K562 (cell line): ENCODE data around the gene CENPX. TPM values are rescaled to one million over a fixed set of nuclear protein-coding genes. Genes with fewer than 3 reads are reported as not detected.

Experiments
- CREM ChIP-seq: IDR thresholded peaks from 2 replicates; pipeline ENCODE4 v1.6.1; 2014; ENCODE audit warnings: antibody characterized with exemption, low read depth
- DDX20 ChIP-seq: fragments of 450-650 bp; IDR thresholded peaks from 2 replicates; pipeline ENCODE4 v1.6.1; 2016; ENCODE audit warnings: missing genetic modification characterization, low read depth, mild to moderate bottlenecking, missing compliant biosample characterization, moderate library complexity
- E2F1 ChIP-seq: sonication (generic); formaldehyde crosslinking; IDR thresholded peaks from 2 replicates; pipeline ENCODE4 v1.8.1; 2023; ENCODE audit warnings: mild to moderate bottlenecking, missing genetic modification reagents, moderate library complexity
- FOXA3 ChIP-seq, 2 experiments: fragments of 450-650 bp in 1 of 2; sonication (generic) in 1 of 2; formaldehyde crosslinking; IDR thresholded peaks in 1 of 2; conservative IDR thresholded peaks in 1 of 2; 2 replicates each; pipeline versions ENCODE4 v1.4.0 to v1.8.0; 2020 to 2022; ENCODE audit warnings: mild to moderate bottlenecking in 2 of 2, missing genetic modification reagents in 1 of 2
- GABPA ChIP-seq: fragments of 200-800 bp; sonication (Bioruptor generic); conservative IDR thresholded peaks from 2 replicates; pipeline ENCODE4 v1.6.1; 2016; ENCODE audit warnings: low read depth, missing genetic modification characterization, missing compliant biosample characterization
- HDAC1 ChIP-seq, 2 experiments: fragments of 450-650 bp; IDR thresholded peaks; 2 replicates each; pipeline ENCODE4 v1.6.1; 2016 to 2017; ENCODE audit warnings: inconsistent platforms in 1 of 2, mild to moderate bottlenecking in 1 of 2, moderate library complexity in 1 of 2
- HDAC2 ChIP-seq: fragments of 450-650 bp; IDR thresholded peaks from 2 replicates; pipeline ENCODE4 v1.6.1; 2016; ENCODE audit warnings: mild to moderate bottlenecking
- MTA1 ChIP-seq: fragments of 450-650 bp; IDR thresholded peaks from 2 replicates; pipeline ENCODE4 v1.6.1; 2017; ENCODE audit warnings: borderline replicate concordance
- MYC ChIP-seq, 2 experiments: fragments of 250-450 bp in 1 of 2; sonication (Bioruptor Pico) in 1 of 2; IDR thresholded peaks; 2 replicates each; pipeline versions ENCODE4 v1.5.1 to v1.6.1; 2012 to 2021; ENCODE audit warnings: low read depth in 2 of 2, borderline replicate concordance in 1 of 2, improper control_type of control experiment in 1 of 2, low read length in 1 of 2, mild to moderate bottlenecking in 1 of 2, moderate library complexity in 1 of 2
- MYNN ChIP-seq, 2 experiments: sonication (generic); formaldehyde crosslinking in 1 of 2; IDR thresholded peaks; 2 replicates each; pipeline versions ENCODE4 v1.5.0 to v1.6.1; 2016 to 2020; ENCODE audit warnings: antibody characterized with exemption in 1 of 2, missing genetic modification reagents in 1 of 2
- NEUROD1 ChIP-seq: fragments of 150-350 bp; IDR thresholded peaks from 2 replicates; pipeline ENCODE4 v1.6.1; 2014; ENCODE audit warnings: borderline replicate concordance, low read length, low read depth; ENCODE audit not compliant: partially characterized antibody
- NFIX ChIP-seq: fragments of 250-450 bp; sonication (Bioruptor Pico); IDR thresholded peaks from 2 replicates; pipeline ENCODE4 v1.4.0; 2020; ENCODE audit warnings: low read depth, mild to moderate bottlenecking, moderate library complexity
- POLR3G ChIP-seq: IDR thresholded peaks from 2 replicates; pipeline ENCODE4 v1.6.1; 2011; ENCODE audit not compliant: insufficient read length, insufficient replicate concordance; ENCODE audit errors: extremely low read depth
- RBFOX2 ChIP-seq: fragments of 200-400 bp; formaldehyde crosslinking; IDR thresholded peaks from 2 replicates; pipeline ENCODE4 v1.6.1; 2017; ENCODE audit warnings: low read depth, mild to moderate bottlenecking, low read length, moderate library complexity
- SUPT5H ChIP-seq: fragments of 450-650 bp; IDR thresholded peaks from 2 replicates; pipeline ENCODE4 v1.6.1; 2016
- TEAD1 ChIP-seq, 2 experiments: fragments of 450-650 bp in 1 of 2; sonication (generic) in 1 of 2; formaldehyde crosslinking; IDR thresholded peaks; 2 replicates each; pipeline versions ENCODE4 v1.4.0 to v1.8.0; 2020 to 2022; ENCODE audit warnings: mild to moderate bottlenecking in 2 of 2, missing genetic modification reagents in 1 of 2
- ZKSCAN1 ChIP-seq: fragments of 150-350 bp; IDR thresholded peaks from 2 replicates; pipeline ENCODE4 v1.6.1; 2016; ENCODE audit warnings: low read depth, low read length
- ZNF347 ChIP-seq: fragments of 450-650 bp; formaldehyde crosslinking; IDR thresholded peaks from 2 replicates; pipeline ENCODE4 v1.4.0; 2020; ENCODE audit warnings: low read depth, mild to moderate bottlenecking, moderate library complexity
- ZNF766 ChIP-seq: fragments of 200-800 bp; sonication (Bioruptor generic); conservative IDR thresholded peaks from 2 replicates; pipeline ENCODE4 v1.6.1; 2016; ENCODE audit warnings: missing genetic modification characterization, missing compliant biosample characterization
- polyA plus RNA-seq, 8 experiments: library from polyadenylated mRNA; depleted of rRNA in 4 of 8; stranded (reverse) in 5 of 8; unstranded in 3 of 8; fragments of >200 nt; fragmentation: Nextera tagmentation in 2 of 8; fragmentation: Illumina TruSeq in 1 of 8; extraction: Ambion mirVana in 2 of 8; extraction: Trizol in 1 of 8; gene quantifications; 2 replicates each; pipeline versions ENCODE4 v1.2.1 to v1.2.3, GENCODE V29; 2011 to 2014; ENCODE audit warnings: inconsistent platforms in 1 of 8, missing spikeins in 1 of 8
- total RNA-seq, 7 experiments: library from RNA; depleted of rRNA in 6 of 7; stranded (reverse); fragments of >200 nt in 6 of 7; fragmentation: Illumina TruSeq in 2 of 7; extraction: Trizol in 2 of 7; gene quantifications; 2 replicates each; pipeline versions ENCODE4 v1.2.1 to v1.2.3, GENCODE V29; 2011 to 2021; ENCODE audit warnings: low replicate concordance in 1 of 7
- TF ChIP-seq, protein P1 (sequence below): sonication (generic); formaldehyde crosslinking; IDR thresholded peaks from 2 replicates; pipeline ENCODE4 v1.8.1; 2023; ENCODE audit warnings: mild to moderate bottlenecking, missing genetic modification reagents
- TF ChIP-seq, protein P2 (sequence below), 2 experiments: fragments of 450-650 bp in 1 of 2; sonication (generic) in 1 of 2; formaldehyde crosslinking in 1 of 2; IDR thresholded peaks in 1 of 2; conservative IDR thresholded peaks in 1 of 2; 2 replicates each; pipeline versions ENCODE4 v1.6.1 to v1.8.1; 2016 to 2023; ENCODE audit warnings: mild to moderate bottlenecking in 2 of 2, moderate library complexity in 2 of 2, inconsistent platforms in 1 of 2, missing genetic modification reagents in 1 of 2

The CENPX gene
- total and polyA plus RNA-seq, 9 of the 15 experiments (the other 6 are each of a cell fraction or from before 2014, with no cell fraction given), result 32.7 to 352 (median 127) TPM

DNA sequence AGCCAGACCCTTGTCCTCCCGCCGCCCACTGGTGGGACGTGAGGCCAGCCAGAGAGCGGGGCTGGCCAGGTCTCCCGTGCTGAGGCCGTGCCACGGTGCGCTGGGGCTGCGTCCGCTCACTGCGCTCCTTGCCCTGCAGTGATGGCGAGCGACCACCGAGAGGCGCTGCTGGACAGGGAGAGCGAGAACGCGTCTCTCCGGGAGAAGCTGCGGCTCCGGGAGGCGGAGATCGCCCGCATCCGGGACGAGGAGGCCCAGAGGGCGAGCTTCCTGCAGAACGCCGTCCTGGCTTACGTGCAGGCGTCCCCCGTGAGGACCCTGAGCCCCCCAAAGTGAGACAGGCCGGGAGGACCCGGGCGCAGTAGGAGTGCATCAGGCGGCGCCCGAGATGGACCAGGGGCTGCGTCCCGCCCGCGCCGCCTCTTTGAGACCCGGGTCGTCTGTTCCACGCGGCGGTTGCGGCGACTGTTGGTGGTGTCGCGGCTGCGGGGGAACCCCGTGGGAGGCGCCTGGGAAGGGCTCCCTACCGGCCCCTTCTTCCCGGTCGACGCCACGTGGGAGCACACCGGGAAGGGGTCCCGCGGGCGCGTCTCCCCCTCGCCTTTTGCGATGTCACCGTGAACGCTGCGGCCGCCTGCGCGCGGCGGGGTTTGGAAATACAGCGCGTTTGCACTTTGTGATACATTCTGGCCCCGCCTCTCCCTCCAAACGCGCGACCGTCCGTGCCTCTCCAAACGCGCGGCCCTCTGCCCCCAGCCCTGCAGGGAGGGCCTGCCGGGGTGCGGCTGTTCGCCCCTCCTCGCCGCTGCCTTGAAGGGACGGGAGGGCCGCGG, 8.0 kb upstream of the CENPX start (continued):
- peak in 1 of 2 experiments; percentile 58; a peak in 1 of 4 replicates for TF ChIP-seq TEAD1 (CRISPR knock-in tag; IDR thresholded peaks at IDR 0.05)
- TF ChIP-seq ZNF766 (CRISPR knock-in tag), result 0 out of 2 replicates have a peak, but pooled peaks have one; percentile 49
- peak; percentile 40 for TF ChIP-seq MTA1
- TF ChIP-seq ZKSCAN1, result 0 out of 2 replicates have a peak, but pooled peaks have one; percentile 18
- 0 out of 2 replicates have a peak, but pooled peaks have one; percentile 56 for TF ChIP-seq E2F1 (CRISPR knock-in tag)
- TF ChIP-seq NFIX (CRISPR knock-in tag), result no peak
- TF ChIP-seq HDAC2, result no peak; the same call in none of the 2 replicates
- TF ChIP-seq, protein P1, sequence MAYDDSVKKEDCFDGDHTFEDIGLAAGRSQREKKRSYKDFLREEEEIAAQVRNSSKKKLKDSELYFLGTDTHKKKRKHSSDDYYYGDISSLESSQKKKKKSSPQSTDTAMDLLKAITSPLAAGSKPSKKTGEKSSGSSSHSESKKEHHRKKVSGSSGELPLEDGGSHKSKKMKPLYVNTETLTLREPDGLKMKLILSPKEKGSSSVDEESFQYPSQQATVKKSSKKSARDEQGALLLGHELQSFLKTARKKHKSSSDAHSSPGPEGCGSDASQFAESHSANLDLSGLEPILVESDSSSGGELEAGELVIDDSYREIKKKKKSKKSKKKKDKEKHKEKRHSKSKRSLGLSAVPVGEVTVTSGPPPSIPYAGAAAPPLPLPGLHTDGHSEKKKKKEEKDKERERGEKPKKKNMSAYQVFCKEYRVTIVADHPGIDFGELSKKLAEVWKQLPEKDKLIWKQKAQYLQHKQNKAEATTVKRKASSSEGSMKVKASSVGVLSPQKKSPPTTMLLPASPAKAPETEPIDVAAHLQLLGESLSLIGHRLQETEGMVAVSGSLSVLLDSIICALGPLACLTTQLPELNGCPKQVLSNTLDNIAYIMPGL, result peak; percentile 54; the same call in 1 of the 2 replicates
- no peak for TF ChIP-seq DDX20 (tag)
- 0 out of 2 replicates have a peak, but pooled peaks have one; percentile 11 for TF ChIP-seq MYNN (IDR thresholded peaks at IDR 0.05)
- TF ChIP-seq MYNN (CRISPR knock-in tag; IDR thresholded peaks at IDR 0.05), result no peak
- TF ChIP-seq POLR3G, result no peak
- TF ChIP-seq, protein P2, sequence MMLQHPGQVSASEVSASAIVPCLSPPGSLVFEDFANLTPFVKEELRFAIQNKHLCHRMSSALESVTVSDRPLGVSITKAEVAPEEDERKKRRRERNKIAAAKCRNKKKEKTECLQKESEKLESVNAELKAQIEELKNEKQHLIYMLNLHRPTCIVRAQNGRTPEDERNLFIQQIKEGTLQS (IDR thresholded peaks at IDR 0.05), result no peak
- TF ChIP-seq, protein P2 (CRISPR knock-in tag; conservative IDR thresholded peaks at IDR 0.05), result 0 out of 2 replicates have a peak, but pooled peaks have one; percentile 57
- peak; percentile 20; the same call in 1 of the 2 replicates for TF ChIP-seq MYC (IDR thresholded peaks at IDR 0.05; ENCODE audit: low read depth, low read length)
- TF ChIP-seq MYC (CRISPR knock-in tag; IDR thresholded peaks at IDR 0.05; ENCODE audit: borderline replicate concordance, low read depth), result peak; percentile 91; the same call in 1 of the 2 replicates
- no peak for TF ChIP-seq ZNF347 (CRISPR knock-in tag)
- peak; percentile 55 for TF ChIP-seq GABPA (tag)
- TF ChIP-seq SUPT5H, result peak; percentile 59; the same call in 1 of the 2 replicates
- TF ChIP-seq HDAC1 (IDR thresholded peaks at IDR 0.05), result peak in 1 of 2 experiments; percentile 77; a peak in 2 of 4 replicates
- TF ChIP-seq CREM, result peak; percentile 71
- 0 out of 4 replicates have a peak, but pooled peaks of 1 of the 2 experiments have one; percentile 36 for TF ChIP-seq FOXA3 (CRISPR knock-in tag; conservative IDR thresholded peaks at IDR 0.05 in 1 of 2, IDR thresholded peaks at IDR 0.05 in 1 of 2)
- peak; percentile 49 for TF ChIP-seq NEUROD1
- peak; percentile 77 for TF ChIP-seq RBFOX2
